Thyroid gland (tissue), 4 donors: ENCODE results near the gene COQ10A.

Experiments used
- POLR2A ChIP-seq, 2 donors: fragments of 450-650 bp; IDR thresholded peaks; one replicate each; pipeline ENCODE4 v1.6.1; 2017; ENCODE audit warnings: antibody characterized with exemption in 2 of 2, mild to moderate bottlenecking in 2 of 2, moderate library complexity in 1 of 2
- TF ChIP-seq, protein P1 (sequence below), 6 experiments: fragments of 200-600 bp in 3 of 6; fragments of 450-650 bp in 3 of 6; sonication (generic) in 3 of 6; IDR thresholded peaks; one replicate each; pipeline ENCODE4 v1.5.1; 2016 to 2019; ENCODE audit warnings: antibody characterized with exemption in 6 of 6, mild to moderate bottlenecking in 2 of 6, inconsistent platforms in 1 of 6, moderate library complexity in 1 of 6

- no peak for TF ChIP-seq POLR2A (IDR thresholded peaks at IDR 0.05)
- TF ChIP-seq, protein P1, sequence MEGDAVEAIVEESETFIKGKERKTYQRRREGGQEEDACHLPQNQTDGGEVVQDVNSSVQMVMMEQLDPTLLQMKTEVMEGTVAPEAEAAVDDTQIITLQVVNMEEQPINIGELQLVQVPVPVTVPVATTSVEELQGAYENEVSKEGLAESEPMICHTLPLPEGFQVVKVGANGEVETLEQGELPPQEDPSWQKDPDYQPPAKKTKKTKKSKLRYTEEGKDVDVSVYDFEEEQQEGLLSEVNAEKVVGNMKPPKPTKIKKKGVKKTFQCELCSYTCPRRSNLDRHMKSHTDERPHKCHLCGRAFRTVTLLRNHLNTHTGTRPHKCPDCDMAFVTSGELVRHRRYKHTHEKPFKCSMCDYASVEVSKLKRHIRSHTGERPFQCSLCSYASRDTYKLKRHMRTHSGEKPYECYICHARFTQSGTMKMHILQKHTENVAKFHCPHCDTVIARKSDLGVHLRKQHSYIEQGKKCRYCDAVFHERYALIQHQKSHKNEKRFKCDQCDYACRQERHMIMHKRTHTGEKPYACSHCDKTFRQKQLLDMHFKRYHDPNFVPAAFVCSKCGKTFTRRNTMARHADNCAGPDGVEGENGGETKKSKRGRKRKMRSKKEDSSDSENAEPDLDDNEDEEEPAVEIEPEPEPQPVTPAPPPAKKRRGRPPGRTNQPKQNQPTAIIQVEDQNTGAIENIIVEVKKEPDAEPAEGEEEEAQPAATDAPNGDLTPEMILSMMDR (IDR thresholded peaks at IDR 0.05): no peak
Observed at GRCh38 chr12:56315249-56315621, 48.5 kb downstream of the COQ10A start.
